CD4-positive, alpha-beta T cell treated with Interleukin-17A for 1 hour (primary cell): ENCODE data around the gene AGFG1.
"Not testable (repeated sequence)": the region's sequence is repeated elsewhere in the genome, so short reads cannot be mapped to it uniquely, and the experiment has no call there.

Experiments
- DNase-seq: peaks from one replicate; pipeline ENCODE4 v3.0.0-alpha.2; 2020

The AGFG1 gene

GRCh38 chr2:227545990-227546389, 74.0 kb downstream of the AGFG1 start:
- peak; percentile 8 for DNase-seq

GRCh38 chr2:227551836-227552235, 79.9 kb downstream of the AGFG1 start:
- no peak for DNase-seq

GRCh38 chr2:227562581-227562980, 90.6 kb downstream of the AGFG1 start:
- DNase-seq: no peak

GRCh38 chr2:227565080-227565479, 93.1 kb downstream of the AGFG1 start:
- no peak for DNase-seq

GRCh38 chr2:227566012-227566411, 94.1 kb downstream of the AGFG1 start:
- DNase-seq: no peak

GRCh38 chr2:227568852-227569169, 96.9 kb downstream of the AGFG1 start:
- DNase-seq: no peak

GRCh38 chr2:227570615-227571014, 98.7 kb downstream of the AGFG1 start:
- DNase-seq: no peak

GRCh38 chr2:227576110-227576509, 104.2 kb downstream of the AGFG1 start:
- no peak for DNase-seq

GRCh38 chr2:227576812-227577211, 104.9 kb downstream of the AGFG1 start:
- no peak for DNase-seq

GRCh38 chr2:227577555-227577954, 105.6 kb downstream of the AGFG1 start:
- DNase-seq: no peak

- DNase-seq: no peak
Measured at GRCh38 chr2:227578642-227579041, 106.7 kb downstream of the AGFG1 start.

GRCh38 chr2:227579791-227580190, 107.8 kb downstream of the AGFG1 start:
- no peak for DNase-seq

- DNase-seq: no peak
Measured at GRCh38 chr2:227582369-227582768, 110.4 kb downstream of the AGFG1 start.

GRCh38 chr2:227592694-227593387, 120.9 kb downstream of the AGFG1 start:
- no peak for DNase-seq

- DNase-seq: no peak
Measured at GRCh38 chr2:227595797-227596196, 123.8 kb downstream of the AGFG1 start.

- DNase-seq: no peak
Measured at GRCh38 chr2:227597036-227597435, 125.1 kb downstream of the AGFG1 start.

GRCh38 chr2:227597998-227598397, 126.0 kb downstream of the AGFG1 start:
- DNase-seq: no peak

GRCh38 chr2:227598835-227599503, 127.0 kb downstream of the AGFG1 start, which contains the start of gene SCYGR2:
SCYGR2 (plus strand) TSS chr2:227598893; CDS start chr2:227598893, 0 bp downstream.
- DNase-seq: not testable (repeated sequence)

GRCh38 chr2:227602358-227602757, 130.4 kb downstream of the AGFG1 start:
- DNase-seq: no peak

GRCh38 chr2:227606476-227606875, 134.5 kb downstream of the AGFG1 start:
- no peak for DNase-seq

- no peak for DNase-seq
Measured at GRCh38 chr2:227607941-227608340, 136.0 kb downstream of the AGFG1 start.

- peak; percentile 38 for DNase-seq
Measured at GRCh38 chr2:227608561-227609338, 136.8 kb downstream of the AGFG1 start.

GRCh38 chr2:227610123-227610522, 138.2 kb downstream of the AGFG1 start:
- no peak for DNase-seq
